GM18517 (cell line): Measurements from ENCODE around the gene ZBTB16.

Experiments
- ATAC-seq: cut with Tn5 transposase; IDR thresholded peaks from one replicate; pipeline ENCODE4 v1.9.1; 2021; ENCODE audit warnings: mild to moderate bottlenecking, moderate library complexity; ENCODE audit not compliant: unreplicated experiment

ZBTB16 gene

DNA sequence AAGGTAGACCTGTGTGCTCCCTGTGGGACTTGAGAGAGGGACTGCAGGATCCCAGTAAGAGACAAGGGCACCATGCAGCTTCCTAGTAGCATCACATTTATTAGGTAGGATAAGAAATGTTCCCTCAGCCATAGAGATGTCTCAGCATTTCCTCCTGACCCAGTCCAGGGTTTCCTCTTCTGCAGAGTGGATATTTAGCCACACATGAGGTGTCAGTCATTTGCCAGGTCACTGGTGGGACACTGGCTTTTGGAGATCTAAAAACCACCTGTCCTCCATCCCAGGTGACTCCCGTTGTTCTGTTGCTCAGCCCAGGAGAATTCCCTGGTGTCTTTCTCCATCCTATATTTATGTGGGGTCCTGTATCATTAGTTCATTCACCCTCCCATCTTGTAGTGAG is 119.1 kb downstream of the ZBTB16 start:
- ATAC-seq: no peak

GRCh38 chr11:114179234-114179941 is 119.9 kb downstream of the ZBTB16 start:
- no peak for ATAC-seq

- no peak for ATAC-seq
These were observed 121.0 kb downstream of the ZBTB16 start for GRCh38 chr11:114180301-114181055.

- ATAC-seq: no peak
These were observed 121.7 kb downstream of the ZBTB16 start for GRCh38 chr11:114181195-114181594.

DNA sequence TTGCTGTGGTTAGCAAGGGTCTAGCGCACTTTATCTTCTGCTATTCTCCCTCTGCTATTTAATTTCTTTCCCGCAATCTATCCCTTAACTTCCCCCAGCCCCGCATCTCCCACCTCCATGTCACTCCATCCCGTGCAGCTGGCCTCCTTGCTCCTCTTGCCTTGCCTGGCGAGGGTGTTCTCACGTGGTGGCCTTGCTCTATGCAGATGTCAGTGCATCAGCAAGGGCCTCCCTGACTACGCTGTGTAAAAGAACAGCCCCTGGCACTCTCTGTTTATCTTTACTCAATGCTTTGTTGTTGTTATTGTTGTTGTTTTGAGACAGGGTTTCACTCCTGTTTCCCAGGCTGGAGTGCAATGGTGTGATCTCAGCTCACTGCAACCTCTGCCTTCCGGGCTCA is 122.2 kb downstream of the ZBTB16 start:
- no peak for ATAC-seq

DNA sequence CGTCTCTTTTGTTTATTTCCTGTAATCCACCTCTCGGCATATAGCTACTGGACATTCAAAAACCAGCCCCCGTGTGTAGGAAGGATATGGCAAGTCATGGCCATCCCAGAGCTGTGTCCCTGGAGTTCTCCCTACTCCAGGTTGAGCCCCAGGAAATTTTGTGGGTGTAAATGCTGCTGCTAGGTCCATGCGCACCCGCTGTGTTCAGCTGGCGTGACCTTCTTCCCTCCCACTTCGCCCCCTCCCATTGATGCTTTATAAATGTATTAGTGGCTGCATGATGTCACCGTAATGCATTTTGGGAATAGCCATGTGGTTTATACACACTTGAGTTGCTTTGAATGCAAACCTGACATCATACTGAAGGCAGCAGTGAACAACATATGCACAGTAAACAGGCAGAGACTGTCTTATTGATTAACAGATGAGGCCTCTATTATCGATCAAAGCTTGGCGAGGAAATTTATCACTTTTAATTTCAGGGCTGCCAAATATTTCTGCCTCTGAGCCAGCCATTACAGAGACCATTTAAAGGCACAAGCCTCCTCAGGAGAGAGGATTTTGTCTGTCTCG is 123.0 kb downstream of the ZBTB16 start:
- ATAC-seq: no peak

GRCh38 chr11:114183044-114183511 is 123.6 kb downstream of the ZBTB16 start:
- ATAC-seq: no peak

GRCh38 chr11:114185436-114185835 is 125.9 kb downstream of the ZBTB16 start:
- no peak for ATAC-seq

DNA sequence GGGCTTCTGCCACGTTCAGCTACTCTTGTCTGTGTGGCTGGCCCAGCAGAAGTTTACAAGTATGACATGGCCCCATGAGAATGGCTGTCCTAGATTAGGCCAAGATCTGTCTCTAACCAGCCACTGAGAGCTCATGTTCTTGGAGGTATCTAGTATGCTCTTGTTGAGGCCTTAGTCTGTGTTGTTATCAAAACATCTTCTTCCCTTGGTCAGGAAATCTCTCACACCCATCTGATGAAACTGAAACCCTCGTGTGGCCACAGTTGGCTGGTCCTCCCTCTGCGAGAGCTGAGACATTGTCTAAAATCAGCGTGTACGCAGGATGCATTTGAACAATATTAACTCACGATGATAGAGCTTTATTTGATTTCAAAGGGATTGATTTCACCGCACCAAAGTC is 127.7 kb downstream of the ZBTB16 start:
- ATAC-seq: no peak

DNA sequence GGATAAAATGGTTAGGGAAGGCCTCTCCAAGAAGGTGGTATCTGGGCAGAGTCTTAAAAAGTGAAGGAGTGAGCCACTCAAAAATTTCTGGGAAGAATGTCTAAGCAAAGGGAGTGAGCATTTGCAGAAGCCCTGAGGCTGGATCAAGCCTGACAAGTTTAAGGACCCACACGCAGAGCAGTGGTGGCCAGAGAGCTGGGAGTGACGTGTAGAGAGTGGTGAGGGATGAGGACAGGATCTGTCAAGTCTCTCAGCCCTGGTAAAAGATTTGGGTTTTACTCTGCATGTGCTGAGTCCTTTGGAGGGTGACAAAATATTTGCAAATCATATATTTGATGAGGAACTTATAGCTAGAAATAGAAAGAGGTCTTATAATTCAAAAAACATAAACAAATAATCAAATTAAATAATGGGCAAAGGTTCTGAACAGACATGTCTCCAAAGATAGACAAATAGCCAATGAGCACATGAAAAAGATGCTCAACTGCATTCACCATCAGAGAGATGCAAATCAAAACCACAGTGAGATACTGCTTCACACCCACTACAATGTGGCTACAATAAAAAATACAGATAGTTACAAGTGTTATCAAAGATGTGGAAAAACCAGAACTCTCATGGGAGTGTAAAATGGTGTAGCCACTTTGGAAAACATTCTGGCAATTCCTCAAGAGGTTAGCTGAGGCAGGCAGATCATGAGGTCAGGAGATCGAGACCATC is 129.5 kb downstream of the ZBTB16 start:
- ATAC-seq: no peak

- no peak for ATAC-seq
These were observed 131.1 kb downstream of the ZBTB16 start for GRCh38 chr11:114190630-114191029.

DNA sequence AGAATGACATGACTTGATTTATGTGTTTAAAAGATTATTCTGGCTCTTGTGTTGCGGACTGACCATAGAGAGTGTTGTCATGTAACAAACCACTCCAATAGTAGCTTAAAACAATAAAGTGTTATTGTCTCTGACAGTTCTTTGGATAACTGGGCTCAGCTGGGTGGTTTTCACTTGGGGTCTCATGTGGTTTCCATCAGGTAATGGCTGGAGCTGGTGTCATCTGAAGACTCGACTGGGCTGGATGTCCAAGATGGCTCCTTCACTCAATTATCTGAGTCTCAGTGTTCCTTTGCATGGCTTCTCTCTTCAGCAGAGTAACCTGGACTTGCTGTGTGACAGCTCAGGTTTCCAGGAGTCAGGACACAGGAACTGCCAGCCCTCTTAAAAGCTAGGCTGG is 132.4 kb downstream of the ZBTB16 start:
- ATAC-seq: no peak

DNA sequence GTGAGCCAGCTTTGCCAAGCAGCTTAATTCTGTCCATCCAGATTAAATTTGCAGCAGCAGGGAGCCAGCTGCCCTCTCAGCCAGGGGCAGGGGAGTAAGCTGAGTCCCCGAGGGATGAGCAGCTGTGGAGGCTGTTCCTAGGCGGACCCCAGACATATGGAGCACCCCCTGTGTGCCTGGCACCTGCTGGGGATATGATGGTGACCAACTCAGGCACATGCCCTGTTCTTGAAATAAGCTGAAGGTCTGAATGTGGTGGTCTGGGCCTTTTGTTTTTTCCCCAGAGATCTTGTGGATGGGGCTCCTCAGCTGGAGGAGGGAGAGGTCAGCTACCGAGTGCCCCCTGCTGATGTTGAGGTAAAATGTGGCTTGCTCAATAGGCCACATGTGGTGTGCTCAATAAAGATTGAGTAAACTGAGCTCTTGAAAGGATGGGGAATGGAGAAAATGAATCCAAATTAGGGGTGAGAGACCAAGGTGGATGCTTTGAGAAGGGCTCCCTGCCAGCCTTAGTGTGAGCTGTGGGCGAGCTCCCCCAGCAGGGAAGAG is 133.4 kb downstream of the ZBTB16 start:
- no peak for ATAC-seq

- ATAC-seq: no peak
These were observed 134.5 kb downstream of the ZBTB16 start for GRCh38 chr11:114193730-114194679.

DNA sequence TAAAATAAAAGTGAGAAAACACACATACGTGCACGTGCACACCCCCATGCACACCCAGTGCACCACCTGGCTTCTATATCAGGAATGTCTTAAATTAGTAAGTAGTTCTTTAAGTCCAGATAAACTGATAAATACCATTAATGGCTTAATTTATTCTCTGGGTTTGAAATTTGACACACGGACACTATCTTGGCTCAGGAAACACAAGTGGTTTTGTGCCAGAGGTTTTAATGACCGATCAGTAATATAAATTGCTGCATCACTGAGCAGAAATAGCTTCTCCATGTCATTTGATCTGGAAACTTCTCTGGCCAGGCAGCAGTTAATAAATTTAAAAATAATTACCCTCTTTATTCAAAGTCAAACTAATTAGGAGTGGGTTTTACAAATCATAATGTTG is 135.2 kb downstream of the ZBTB16 start:
- ATAC-seq: no peak

DNA sequence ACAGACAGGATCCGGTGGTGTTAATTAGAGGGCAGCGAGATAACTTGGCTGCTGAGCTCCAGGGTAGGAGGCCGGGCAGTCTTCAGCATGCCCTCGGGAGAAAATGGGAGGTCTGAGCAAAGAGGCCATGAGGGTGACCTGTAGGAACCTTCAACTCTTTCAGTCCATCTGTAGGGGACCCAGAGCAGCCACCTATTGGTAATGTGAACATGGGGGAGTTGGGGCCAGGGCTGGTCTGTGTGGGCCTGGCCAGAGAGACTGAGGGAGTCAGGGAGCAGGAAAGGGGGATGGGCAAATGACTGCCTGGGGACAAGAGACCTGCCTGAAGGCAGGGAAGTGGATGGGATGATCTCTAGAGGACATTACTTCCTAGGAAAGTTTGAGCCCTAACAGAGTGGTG is 135.6 kb downstream of the ZBTB16 start:
- no peak for ATAC-seq

DNA sequence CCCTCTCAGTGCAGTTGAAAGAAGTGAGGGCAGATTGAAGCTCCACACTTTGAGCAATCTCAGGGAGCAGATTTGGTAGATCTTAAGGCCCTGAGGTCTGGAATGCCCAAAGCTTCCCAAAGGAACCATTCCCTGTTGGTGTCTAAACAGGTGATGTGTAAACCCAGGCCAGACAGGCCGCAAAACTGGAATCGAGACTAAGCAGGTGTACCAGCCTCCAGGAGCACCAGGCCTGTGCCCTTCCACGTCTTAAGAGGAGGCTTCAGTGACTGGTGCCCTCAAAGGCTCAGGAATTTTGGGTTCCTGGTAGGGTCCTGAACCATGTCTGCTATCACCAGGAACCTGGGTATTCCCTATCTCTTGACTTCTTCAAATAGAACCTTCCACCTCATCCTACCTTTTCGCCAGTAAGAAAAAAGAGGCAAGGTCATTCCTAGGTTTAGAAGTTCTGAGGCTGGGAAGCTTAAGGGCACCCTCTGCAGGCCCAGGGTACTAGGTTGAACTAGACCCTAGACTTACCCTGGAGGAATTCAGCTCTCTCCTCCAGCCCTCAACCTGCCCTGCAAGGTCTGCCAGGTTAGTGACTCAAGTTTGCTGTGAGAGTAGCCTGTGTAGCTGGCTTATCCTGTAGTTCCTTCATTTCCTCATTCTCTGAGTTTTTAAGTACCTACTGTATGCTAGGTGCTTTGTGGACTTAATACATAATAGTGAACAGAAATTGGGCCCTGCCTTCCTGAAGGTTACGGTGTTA is 136.6 kb downstream of the ZBTB16 start:
- no peak for ATAC-seq

DNA sequence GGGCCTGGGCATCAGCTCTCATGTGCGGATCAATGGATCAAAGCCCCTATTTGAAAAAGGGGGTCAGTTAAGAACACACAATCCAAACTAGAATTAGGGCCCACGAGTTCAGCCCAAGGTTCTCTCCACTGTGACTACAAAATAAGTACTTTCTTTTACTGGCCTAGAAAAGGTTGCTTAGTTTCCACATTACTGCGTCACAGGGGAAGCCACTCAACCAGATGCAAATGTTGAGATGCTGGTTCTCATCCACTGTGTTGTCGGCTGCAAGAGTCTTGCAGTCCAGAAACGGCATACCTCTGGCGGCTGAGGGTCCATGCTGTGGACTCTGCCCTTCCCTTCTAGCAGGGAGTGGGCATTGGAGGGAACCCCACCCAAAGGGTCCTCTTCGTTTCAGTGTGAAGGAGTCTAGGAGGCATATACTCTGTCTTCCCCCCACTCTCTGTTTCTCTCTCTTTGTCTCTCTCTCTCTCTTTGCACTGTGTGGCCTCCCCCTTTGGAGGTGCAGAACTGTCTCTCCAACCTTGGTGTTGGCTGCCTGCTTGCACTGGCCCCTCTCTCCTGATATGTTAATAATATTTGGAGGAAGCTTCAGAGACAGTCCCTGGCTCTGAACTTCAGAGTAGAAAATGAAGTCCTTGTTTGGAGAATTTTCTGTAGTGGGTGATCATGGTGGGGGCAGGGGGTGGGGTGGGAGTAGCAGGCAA is 137.6 kb downstream of the ZBTB16 start:
- ATAC-seq: no peak
